HepG2 (cell line): ENCODE measurements around the gene ZNF154. TPM values are rescaled to one million over a fixed set of nuclear protein-coding genes. Genes with fewer than 3 reads are reported as not detected.

Source experiments
- CENPT ChIP-seq: sonication (generic); formaldehyde crosslinking; IDR thresholded peaks from 2 replicates; pipeline ENCODE4 v1.8.0; 2022; ENCODE audit warnings: low read depth, mild to moderate bottlenecking, moderate library complexity, missing genetic modification reagents
- EP300 ChIP-seq, 3 experiments: sonication (generic) in 1 of 3; formaldehyde crosslinking in 1 of 3; IDR thresholded peaks; 2 replicates each; pipeline versions ENCODE4 v1.5.1 to v1.6.1; 2011 to 2020; ENCODE audit warnings: low read depth in 2 of 3, low read length in 2 of 3, borderline replicate concordance in 1 of 3, improper control_type of control experiment in 1 of 3, mild to moderate bottlenecking in 1 of 3, missing genetic modification reagents in 1 of 3, moderate library complexity in 1 of 3
- HHEX ChIP-seq: IDR thresholded peaks from 2 replicates; pipeline ENCODE4 v1.6.1; 2016; ENCODE audit warnings: control low read depth
- KDM5A ChIP-seq: fragments of 200-600 bp; sonication (generic); IDR thresholded peaks from 2 replicates; pipeline ENCODE4 v1.7.0; 2018; ENCODE audit warnings: antibody characterized with exemption, mild to moderate bottlenecking, low read length, borderline replicate concordance
- MAF1 ChIP-seq: sonication (generic); formaldehyde crosslinking; IDR thresholded peaks from 2 replicates; pipeline ENCODE4 v1.5.0; 2020; ENCODE audit warnings: missing genetic modification reagents, borderline replicate concordance
- MLLT10 ChIP-seq: sonication (generic); formaldehyde crosslinking; IDR thresholded peaks from 2 replicates; pipeline ENCODE4 v1.4.0; 2020; ENCODE audit warnings: missing genetic modification reagents
- NRL ChIP-seq: sonication (generic); formaldehyde crosslinking; IDR thresholded peaks from 2 replicates; pipeline ENCODE4 v1.5.0; 2020; ENCODE audit warnings: missing genetic modification reagents, mild to moderate bottlenecking, moderate library complexity, borderline replicate concordance
- PLSCR1 ChIP-seq: sonication (generic); formaldehyde crosslinking; IDR thresholded peaks from 2 replicates; pipeline ENCODE4 v1.5.0; 2020; ENCODE audit warnings: missing genetic modification reagents, mild to moderate bottlenecking, borderline replicate concordance
- RAD51 ChIP-seq: fragments of 450-650 bp; IDR thresholded peaks from 2 replicates; pipeline ENCODE4 v1.6.1; 2016; ENCODE audit warnings: borderline replicate concordance
- REXO4 ChIP-seq: sonication (generic); formaldehyde crosslinking; IDR thresholded peaks from 2 replicates; pipeline ENCODE4 v1.8.0; 2022; ENCODE audit warnings: missing genetic modification reagents, mild to moderate bottlenecking, borderline replicate concordance
- RFXANK ChIP-seq: IDR thresholded peaks from 2 replicates; pipeline ENCODE4 v1.6.1; 2016
- RNF219 ChIP-seq: sonication (generic); formaldehyde crosslinking; IDR thresholded peaks from 2 replicates; pipeline ENCODE4 v1.5.0; 2020; ENCODE audit warnings: mild to moderate bottlenecking, missing genetic modification reagents
- SCMH1 ChIP-seq: sonication (generic); formaldehyde crosslinking; IDR thresholded peaks from 2 replicates; pipeline ENCODE4 v1.9.0; 2021; ENCODE audit warnings: missing genetic modification reagents, mild to moderate bottlenecking, borderline replicate concordance
- TFAP4 ChIP-seq: sonication (generic); IDR thresholded peaks from 2 replicates; pipeline ENCODE4 v1.6.1; 2016; ENCODE audit warnings: low read depth, borderline replicate concordance
- TOPORS ChIP-seq: sonication (generic); formaldehyde crosslinking; IDR thresholded peaks from 2 replicates; pipeline ENCODE4 v1.8.0; 2023; ENCODE audit warnings: mild to moderate bottlenecking, missing genetic modification reagents
- ZKSCAN8 ChIP-seq: IDR thresholded peaks from 2 replicates; pipeline ENCODE4 v1.6.1; 2016; ENCODE audit warnings: borderline replicate concordance, missing genetic modification reagents, missing compliant biosample characterization
- ZNF207 ChIP-seq: fragments of 450-650 bp; IDR thresholded peaks from 2 replicates; pipeline ENCODE4 v1.6.1; 2016; ENCODE audit warnings: antibody characterized with exemption, borderline replicate concordance
- ZNF337 ChIP-seq: sonication (generic); formaldehyde crosslinking; IDR thresholded peaks from 2 replicates; pipeline ENCODE4 v1.5.1; 2020; ENCODE audit warnings: missing genetic modification reagents, low read depth, mild to moderate bottlenecking, borderline replicate concordance
- ZNF432 ChIP-seq: sonication (generic); formaldehyde crosslinking; IDR thresholded peaks from 2 replicates; pipeline ENCODE4 v1.5.0; 2020; ENCODE audit warnings: missing genetic modification reagents, mild to moderate bottlenecking, borderline replicate concordance
- ZNF589 ChIP-seq: sonication (generic); formaldehyde crosslinking; conservative IDR thresholded peaks from 2 replicates; pipeline ENCODE4 v1.8.0; 2022; ENCODE audit warnings: mild to moderate bottlenecking, moderate library complexity, missing genetic modification reagents
- ZNF619 ChIP-seq: sonication (generic); formaldehyde crosslinking; IDR thresholded peaks from 2 replicates; pipeline ENCODE4 v1.4.0; 2020; ENCODE audit warnings: mild to moderate bottlenecking, missing genetic modification reagents
- ZNF670 ChIP-seq: sonication (generic); formaldehyde crosslinking; IDR thresholded peaks from 2 replicates; pipeline ENCODE4 v1.8.0; 2022; ENCODE audit warnings: mild to moderate bottlenecking, missing genetic modification reagents, borderline replicate concordance
- polyA plus RNA-seq, 8 experiments: library from polyadenylated mRNA; depleted of rRNA in 3 of 8; stranded (reverse) in 7 of 8; unstranded in 1 of 8; fragments of >200 nt; fragmentation: Illumina TruSeq in 4 of 8; extraction: Trizol in 4 of 8; gene quantifications; 2 replicates each; pipeline versions ENCODE4 v1.2.1 to v1.2.3, GENCODE V29; 2011 to 2016; ENCODE audit warnings: low read depth in 4 of 8, missing spikeins in 1 of 8, mixed read lengths in 1 of 8; ENCODE audit not compliant: insufficient read depth in 1 of 8
- total RNA-seq, 5 experiments: library from RNA; depleted of rRNA; stranded (reverse); fragments of >200 nt; fragmentation: Illumina TruSeq; extraction: Trizol; gene quantifications; 2 replicates each; pipeline ENCODE4 v1.2.3, GENCODE V29; 2016; ENCODE audit warnings: low read depth in 1 of 5

Gene ZNF154
- total and polyA plus RNA-seq, 2 of the 13 experiments (the other 11 are each of a cell fraction or from before 2014, with no cell fraction given), result not detected

- TF ChIP-seq PLSCR1 (CRISPR knock-in tag), result no peak
- no peak for TF ChIP-seq ZNF432 (CRISPR knock-in tag)
- TF ChIP-seq NRL (CRISPR knock-in tag), result peak; percentile 78; the same call in 1 of the 2 replicates
- no peak for TF ChIP-seq CENPT (CRISPR knock-in tag)
- TF ChIP-seq TOPORS (CRISPR knock-in tag), result no peak
- no peak for TF ChIP-seq REXO4 (CRISPR knock-in tag)
- TF ChIP-seq RFXANK (CRISPR knock-in tag), result no peak
- no peak for TF ChIP-seq ZNF207
- no peak for TF ChIP-seq ZNF619 (CRISPR knock-in tag)
- no peak; the same call in 1 of the 2 replicates for TF ChIP-seq ZNF670 (CRISPR knock-in tag)
- no peak for TF ChIP-seq TFAP4
- TF ChIP-seq SCMH1 (CRISPR knock-in tag), result no peak
- peak; percentile 48; the same call in 1 of the 2 replicates for TF ChIP-seq KDM5A
- no peak for TF ChIP-seq RAD51
- TF ChIP-seq HHEX (CRISPR knock-in tag), result no peak
- no peak for TF ChIP-seq MLLT10 (CRISPR knock-in tag)
- 0 out of 2 replicates have a peak, but pooled peaks have one; percentile 53 for TF ChIP-seq MAF1 (CRISPR knock-in tag)
- TF ChIP-seq EP300 (IDR thresholded peaks at IDR 0.05; ENCODE audit: low read depth in 2 of 2, low read length in 2 of 2), result no peak
- TF ChIP-seq EP300 (CRISPR knock-in tag; IDR thresholded peaks at IDR 0.05; ENCODE audit: borderline replicate concordance), result no peak
- no peak for TF ChIP-seq ZNF589 (CRISPR knock-in tag)
- TF ChIP-seq ZNF337 (CRISPR knock-in tag), result 0 out of 2 replicates have a peak, but pooled peaks have one; percentile 34
- TF ChIP-seq RNF219 (CRISPR knock-in tag), result no peak
- no peak for TF ChIP-seq ZKSCAN8 (CRISPR knock-in tag)
Observed at GRCh38 chr19:57746580-57747471, 37.8 kb upstream of the ZNF154 start, which contains the start of gene ZNF776 (continued).
